CD14-positive monocyte (primary cell): ENCODE data around the gene DNAJA3. TPM values are rescaled to one million over a fixed set of nuclear protein-coding genes. Genes with fewer than 3 reads are reported as not detected.
A peak's percentile ranks its signal among the peaks of the same experiment; 100 is the strongest.

Source experiments
- DNase-seq, 3 donors: peaks; one replicate each; pipeline ENCODE4 v3.0.0-alpha.2; 2011 to 2022
- H2AFZ ChIP-seq: 2 replicates; pipeline ENCODE4 v1.6.0; 2012; ENCODE audit warnings: mild to moderate bottlenecking, low read depth, low read length, inconsistent platforms; ENCODE audit not compliant: insufficient read depth, poor library complexity, severe bottlenecking
- H3K27ac ChIP-seq, 2 donors: 1 replicate in 1 of 2; 2 replicates in 1 of 2; pipeline ENCODE4 v1.5.1; 2012 to 2013; ENCODE audit warnings: low read length in 2 of 2, control low read depth in 1 of 2, inconsistent platforms in 1 of 2, low read depth in 1 of 2, mild to moderate bottlenecking in 1 of 2
- H3K27me3 ChIP-seq, 2 donors: one replicate each; pipeline versions ENCODE4 v1.6.0 to v1.6.1; 2011 to 2013; ENCODE audit warnings: low read length in 2 of 2; ENCODE audit not compliant: control insufficient read depth in 2 of 2, insufficient read depth in 2 of 2
- H3K36me3 ChIP-seq, 2 donors: replicated peaks in 1 of 2; 1 replicate in 1 of 2; 2 replicates in 1 of 2; pipeline versions ENCODE4 v1.5.1 to v1.6.1; 2012 to 2013; ENCODE audit warnings: low read length in 2 of 2, control low read depth in 1 of 2, inconsistent platforms in 1 of 2, mild to moderate bottlenecking in 1 of 2; ENCODE audit not compliant: insufficient read depth in 2 of 2, control insufficient read depth in 1 of 2
- H3K4me1 ChIP-seq, 2 donors: 1 replicate in 1 of 2; 2 replicates in 1 of 2; pipeline versions ENCODE4 v1.5.1 to v1.6.1; 2012 to 2013; ENCODE audit warnings: low read length in 2 of 2, control low read depth in 1 of 2, inconsistent platforms in 1 of 2, mild to moderate bottlenecking in 1 of 2, moderate library complexity in 1 of 2; ENCODE audit not compliant: insufficient read depth in 2 of 2, control insufficient read depth in 1 of 2
- H3K4me2 ChIP-seq: replicated peaks from 2 replicates; pipeline ENCODE3; 2012; ENCODE audit warnings: low read length, moderate library complexity, mild to moderate bottlenecking; ENCODE audit not compliant: poor library complexity, severe bottlenecking; ENCODE audit errors: extremely low read depth
- H3K4me3 ChIP-seq, 3 experiments: fragments of 200-600 bp in 1 of 3; sonication (generic) in 1 of 3; replicated peaks in 1 of 3; 1 replicate in 2 of 3; 2 replicates in 1 of 3; pipeline ENCODE4 v1.5.1; 2011 to 2013; ENCODE audit warnings: low read length in 3 of 3, mild to moderate bottlenecking in 3 of 3, control low read depth in 2 of 3, low read depth in 2 of 3, inconsistent platforms in 1 of 3, moderate library complexity in 1 of 3
- H3K79me2 ChIP-seq: 2 replicates; pipeline ENCODE4 v1.6.0; 2012; ENCODE audit warnings: mild to moderate bottlenecking, control low read depth, inconsistent platforms, low read length, moderate library complexity; ENCODE audit not compliant: insufficient read depth
- H3K9ac ChIP-seq: 2 replicates; pipeline ENCODE4 v1.6.0; 2017; ENCODE audit warnings: low read length, mild to moderate bottlenecking; ENCODE audit not compliant: insufficient read depth, poor library complexity, severe bottlenecking
- H3K9me3 ChIP-seq, 2 donors: replicated peaks in 1 of 2; 1 replicate in 1 of 2; 2 replicates in 1 of 2; pipeline versions ENCODE4 v1.5.1 to v1.6.1; 2012 to 2013; ENCODE audit warnings: low read length in 2 of 2, control low read depth in 1 of 2; ENCODE audit not compliant: control insufficient read depth in 1 of 2, insufficient read depth in 1 of 2
- H4K20me1 ChIP-seq: 2 replicates; pipeline ENCODE4 v1.6.0; 2012; ENCODE audit warnings: mild to moderate bottlenecking, low read length, control low read depth, moderate library complexity; ENCODE audit not compliant: insufficient read depth
- H3K27ac Mint-ChIP-seq, 7 donors: one replicate each; pipeline ENCODE4 v1.8.0; 2020; ENCODE audit warnings: mild to moderate bottlenecking in 7 of 7, mixed read lengths in 7 of 7, moderate library complexity in 6 of 7, inconsistent platforms in 2 of 7
- H3K27me3 Mint-ChIP-seq, 3 donors: one replicate each; pipeline ENCODE4 v1.8.0; 2021 to 2022; ENCODE audit warnings: low read depth in 3 of 3, mild to moderate bottlenecking in 3 of 3, mixed read lengths in 3 of 3, moderate library complexity in 3 of 3, inconsistent platforms in 1 of 3
- H3K36me3 Mint-ChIP-seq, 2 donors: one replicate each; pipeline ENCODE4 v1.8.0; 2020; ENCODE audit warnings: mixed read lengths in 2 of 2, inconsistent platforms in 1 of 2, mild to moderate bottlenecking in 1 of 2
- H3K4me1 Mint-ChIP-seq: one replicate; pipeline ENCODE4 v1.8.0; 2020; ENCODE audit warnings: mild to moderate bottlenecking, mixed read lengths
- H3K4me3 Mint-ChIP-seq, 2 donors: one replicate each; pipeline ENCODE4 v1.8.0; 2020; ENCODE audit warnings: mild to moderate bottlenecking in 2 of 2, mixed read lengths in 2 of 2, moderate library complexity in 1 of 2
- H3K9me3 Mint-ChIP-seq, 7 donors: one replicate each; pipeline ENCODE4 v1.8.0; 2020 to 2022; ENCODE audit warnings: mixed read lengths in 7 of 7, mild to moderate bottlenecking in 6 of 7, moderate library complexity in 6 of 7, inconsistent platforms in 2 of 7
- CTCF ChIP-seq: fragments of 200-600 bp; IDR thresholded peaks from one replicate; pipeline ENCODE4 v1.8.0; 2022; ENCODE audit warnings: antibody characterized with exemption, mild to moderate bottlenecking
- WGBS: methylation state at CpG from one replicate; pipeline ENCODE4 v1.1.5; 2013; ENCODE audit warnings: missing lambda C conversion rate; ENCODE audit not compliant: insufficient coverage; 5-methylcytosine and 5-hydroxymethylcytosine counted together
- intact Hi-C, 2 donors: fragments of 100-400 bp; cut with micrococcal nuclease; formaldehyde crosslinking; loops; one replicate each; pipeline versions ENCODE4 v1.15.0 to v1.15.1; 2023
- polyA plus RNA-seq, 3 donors: library from polyadenylated mRNA; depleted of rRNA in 1 of 3; unstranded in 2 of 3; stranded (reverse) in 1 of 3; fragments of 300-500 nt in 2 of 3; fragments of >200 nt in 1 of 3; fragmentation: Illumina TruSeq in 2 of 3; gene quantifications; 1 replicate in 2 of 3; 2 replicates in 1 of 3; pipeline ENCODE4 v1.2.3, GENCODE V29; 2012 to 2021

Gene DNAJA3
- polyA plus RNA-seq, 3 donors = 17.1 to 27.9 (median 19.5) TPM

- 100% methylated on average over 1 of the region's 4 CpGs for WGBS
- Mint-ChIP-seq H3K4me3 (no peak overlapping the region), H3K36me3 (peaks cover 78 to 96% of the 10 kb centered on the region in 2 donors), H3K9me3 (peaks cover 0 to 1% (median 0%) of the 10 kb centered on the region in 7 donors), H3K4me1 (no peaks in the 10 kb centered on the region), H3K27ac (peak overlapping the region in 2 of 7 donors; percentile 9 to 11), H3K27me3 (no peaks in the 10 kb centered on the region)
- DNase-seq = no peak
- Histone ChIP-seq H3K27ac (no peak overlapping the region), H3K4me2 (no peak overlapping the region), H3K4me3 (no peak overlapping the region), H3K9me3 (no peaks in the 10 kb centered on the region), H3K9ac (no peak overlapping the region), H4K20me1 (no peaks in the 10 kb centered on the region), H2AFZ (no peak overlapping the region), H3K4me1 (no peaks in the 10 kb centered on the region), H3K36me3 (peaks cover 80 to 98% of the 10 kb centered on the region in 2 donors), H3K79me2 (no peaks in the 10 kb centered on the region), H3K27me3 (no peaks in the 10 kb centered on the region)
- TF ChIP-seq CTCF = no peak
- intact Hi-C loops = no loop called here
Observed at GRCh38 chr16:4443986-4444385, 18.3 kb downstream of the DNAJA3 start.

- H3K9me3 Mint-ChIP-seq = no peaks in the 10 kb centered on the region
- H3K4me1 Mint-ChIP-seq = no peaks in the 10 kb centered on the region
- H2AFZ ChIP-seq = no peak overlapping the region
- no peak overlapping the region for H3K4me2 ChIP-seq
- intact Hi-C loops = no loop called here
- H3K4me3 Mint-ChIP-seq = no peak overlapping the region
- H3K79me2 ChIP-seq = no peaks in the 10 kb centered on the region
- H3K9me3 ChIP-seq = no peaks in the 10 kb centered on the region
- no peak overlapping the region for H3K27ac ChIP-seq
- no peaks in the 10 kb centered on the region for H4K20me1 ChIP-seq
- WGBS = 97% methylated on average over 14 of the region's 14 CpGs
- peaks cover 67 to 93% of the 10 kb centered on the region in 2 donors for H3K36me3 Mint-ChIP-seq
- no peak for TF ChIP-seq CTCF
- no peaks in the 10 kb centered on the region for H3K4me1 ChIP-seq
- H3K27me3 Mint-ChIP-seq = no peaks in the 10 kb centered on the region
- H3K4me3 ChIP-seq = no peak overlapping the region
- no peak overlapping the region for H3K9ac ChIP-seq
- no peaks in the 10 kb centered on the region for H3K27me3 ChIP-seq
- peaks cover 80 to 96% of the 10 kb centered on the region in 2 donors for H3K36me3 ChIP-seq
- H3K27ac Mint-ChIP-seq = peak overlapping the region in 1 of 7 donors; percentile 7
- DNase-seq = no peak
Observed at GRCh38 chr16:4450430-4450829, 24.8 kb downstream of the DNAJA3 start.
